ENCODE data around the gene NPAS4.

DNA sequence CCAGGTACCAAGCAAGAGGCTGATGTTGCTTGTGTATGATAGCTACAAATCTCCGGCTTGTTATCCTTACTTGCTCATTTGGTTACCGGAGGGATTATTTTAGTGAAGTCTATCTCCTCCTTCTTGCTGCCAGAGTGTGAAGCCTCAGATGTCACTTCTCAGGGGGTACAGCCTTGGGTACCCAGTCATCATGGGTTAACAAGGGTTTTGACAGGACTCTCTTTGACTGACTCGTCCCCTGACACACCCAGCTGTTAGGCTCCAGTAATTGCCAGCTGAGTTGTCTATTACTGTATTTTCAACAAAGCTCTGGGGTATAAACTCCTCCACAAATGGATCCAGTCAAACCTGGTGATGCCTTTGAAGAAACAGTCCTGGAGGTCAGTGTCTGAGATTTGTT, 34.0 kb downstream of the NPAS4 start:
- TF ChIP-seq HDAC2 (IDR thresholded peaks at IDR 0.05) (no peak), EP300 (IDR thresholded peaks at IDR 0.05) (no peak)
- TF ChIP-seq, protein P1, sequence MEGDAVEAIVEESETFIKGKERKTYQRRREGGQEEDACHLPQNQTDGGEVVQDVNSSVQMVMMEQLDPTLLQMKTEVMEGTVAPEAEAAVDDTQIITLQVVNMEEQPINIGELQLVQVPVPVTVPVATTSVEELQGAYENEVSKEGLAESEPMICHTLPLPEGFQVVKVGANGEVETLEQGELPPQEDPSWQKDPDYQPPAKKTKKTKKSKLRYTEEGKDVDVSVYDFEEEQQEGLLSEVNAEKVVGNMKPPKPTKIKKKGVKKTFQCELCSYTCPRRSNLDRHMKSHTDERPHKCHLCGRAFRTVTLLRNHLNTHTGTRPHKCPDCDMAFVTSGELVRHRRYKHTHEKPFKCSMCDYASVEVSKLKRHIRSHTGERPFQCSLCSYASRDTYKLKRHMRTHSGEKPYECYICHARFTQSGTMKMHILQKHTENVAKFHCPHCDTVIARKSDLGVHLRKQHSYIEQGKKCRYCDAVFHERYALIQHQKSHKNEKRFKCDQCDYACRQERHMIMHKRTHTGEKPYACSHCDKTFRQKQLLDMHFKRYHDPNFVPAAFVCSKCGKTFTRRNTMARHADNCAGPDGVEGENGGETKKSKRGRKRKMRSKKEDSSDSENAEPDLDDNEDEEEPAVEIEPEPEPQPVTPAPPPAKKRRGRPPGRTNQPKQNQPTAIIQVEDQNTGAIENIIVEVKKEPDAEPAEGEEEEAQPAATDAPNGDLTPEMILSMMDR (IDR thresholded peaks at IDR 0.05) = no peak
